HG03066 (cell line): ENCODE data around the gene LRIT2.

ENCODE experiments used
- ATAC-seq: cut with Tn5 transposase; IDR thresholded peaks from one replicate; pipeline ENCODE4 v1.9.1; 2021; ENCODE audit warnings: low read depth; ENCODE audit not compliant: unreplicated experiment

LRIT2 gene

GRCh38 chr10:84225427-84226173, at the start of gene LRIT2:
LRIT2 (minus strand) TSS chr10:84225544; CDS start chr10:84225520, 24 bp downstream.
- ATAC-seq: no peak

- ATAC-seq: no peak
Observed at GRCh38 chr10:84270708-84271107, 45.4 kb upstream of the LRIT2 start.

DNA sequence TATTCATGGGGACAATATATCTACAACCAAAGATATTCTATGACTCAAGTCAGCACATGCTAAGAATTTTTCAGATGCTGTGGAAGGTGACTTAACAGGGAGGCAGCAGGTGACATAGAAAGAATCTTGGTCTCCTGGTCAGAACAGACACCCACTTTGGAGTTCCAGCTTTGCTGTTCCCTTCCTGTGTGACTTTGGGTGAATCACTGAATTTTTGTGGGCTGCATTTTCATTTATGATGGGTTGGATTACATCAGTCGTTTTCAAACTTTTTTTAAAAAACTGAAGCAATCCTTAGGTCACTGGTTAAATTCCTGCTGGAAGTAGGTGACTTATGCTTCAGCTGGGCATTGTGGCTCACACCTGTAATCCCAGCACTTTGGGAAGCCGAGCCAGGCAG, 44.4 kb upstream of the LRIT2 start:
- ATAC-seq: no peak

DNA sequence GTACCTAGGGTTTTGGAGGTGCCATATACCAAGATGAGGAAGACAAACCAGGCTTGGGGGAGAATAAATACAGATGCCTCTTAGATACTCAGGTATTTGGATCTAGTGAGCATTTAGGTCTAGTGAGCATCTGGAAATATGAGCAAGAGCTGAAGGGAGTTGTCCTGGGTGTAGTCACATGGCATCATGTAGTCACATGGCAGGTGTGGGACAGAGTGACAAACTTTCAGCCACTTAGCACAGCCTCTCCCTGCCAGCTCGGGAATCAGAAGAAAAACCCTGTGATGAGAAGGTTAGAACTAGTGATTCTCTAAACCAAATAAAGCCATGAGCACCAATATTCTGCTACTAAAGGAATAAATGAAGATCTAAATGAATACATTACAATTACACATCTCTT, 43.8 kb upstream of the LRIT2 start:
- no peak for ATAC-seq

DNA sequence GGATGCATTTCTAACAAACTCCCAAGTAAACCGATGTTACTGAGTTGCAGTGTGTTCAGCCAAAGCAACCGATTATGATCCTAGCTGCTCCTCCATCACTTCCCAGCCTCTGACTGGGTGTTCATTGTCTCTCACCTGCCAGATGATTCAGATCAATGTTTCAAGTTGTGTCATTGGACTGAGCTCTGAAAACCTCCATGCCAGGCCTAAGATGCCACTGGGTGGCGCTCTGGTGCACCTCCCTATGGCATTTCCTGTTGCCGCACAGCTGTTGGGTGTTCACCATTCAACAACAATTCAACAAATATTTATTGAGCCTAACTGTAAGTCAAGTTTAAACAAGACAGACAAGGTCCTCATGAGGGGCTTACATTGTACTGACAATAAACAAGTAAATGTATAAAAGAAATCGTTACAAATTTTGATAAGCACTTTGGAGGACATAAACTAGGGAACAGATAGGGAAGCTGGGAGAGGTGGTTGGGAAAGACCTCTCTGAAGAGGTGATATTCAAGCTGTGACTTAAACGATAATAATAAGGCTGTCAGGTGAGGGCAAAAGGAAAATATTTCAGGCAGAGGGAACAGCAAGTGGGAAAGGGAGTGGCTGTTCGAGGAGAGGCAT, 42.3 kb upstream of the LRIT2 start:
- no peak for ATAC-seq

GRCh38 chr10:84265418-84265817, 40.1 kb upstream of the LRIT2 start:
- no peak for ATAC-seq

DNA sequence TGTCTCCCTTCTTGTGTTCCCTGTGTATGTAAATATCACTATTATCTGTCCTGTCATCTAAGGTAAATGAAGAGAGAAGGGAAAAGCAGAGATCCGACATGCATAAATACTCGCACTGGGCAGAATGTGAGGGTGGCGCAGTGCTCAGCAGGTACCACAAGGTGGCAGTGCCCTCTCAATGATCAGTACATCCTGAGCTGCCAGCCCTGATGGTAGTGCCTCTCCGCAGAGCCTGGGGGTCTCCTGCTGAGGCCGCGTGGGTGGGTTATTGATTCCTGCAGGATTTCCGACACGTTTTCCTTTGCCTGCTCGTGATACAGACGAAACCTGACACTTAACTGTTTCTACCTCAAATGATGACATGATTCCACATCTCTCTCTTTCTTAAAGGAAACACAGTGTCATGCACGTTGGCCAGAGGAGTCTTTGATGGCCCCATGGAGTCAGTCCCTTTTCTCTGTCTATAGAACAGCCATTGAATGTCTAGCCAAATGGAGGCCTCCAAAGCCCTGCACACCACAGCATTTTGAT, 39.3 kb upstream of the LRIT2 start:
- peak; percentile 91 for ATAC-seq

- no peak for ATAC-seq
Observed at GRCh38 chr10:84263716-84264115, 38.4 kb upstream of the LRIT2 start.

DNA sequence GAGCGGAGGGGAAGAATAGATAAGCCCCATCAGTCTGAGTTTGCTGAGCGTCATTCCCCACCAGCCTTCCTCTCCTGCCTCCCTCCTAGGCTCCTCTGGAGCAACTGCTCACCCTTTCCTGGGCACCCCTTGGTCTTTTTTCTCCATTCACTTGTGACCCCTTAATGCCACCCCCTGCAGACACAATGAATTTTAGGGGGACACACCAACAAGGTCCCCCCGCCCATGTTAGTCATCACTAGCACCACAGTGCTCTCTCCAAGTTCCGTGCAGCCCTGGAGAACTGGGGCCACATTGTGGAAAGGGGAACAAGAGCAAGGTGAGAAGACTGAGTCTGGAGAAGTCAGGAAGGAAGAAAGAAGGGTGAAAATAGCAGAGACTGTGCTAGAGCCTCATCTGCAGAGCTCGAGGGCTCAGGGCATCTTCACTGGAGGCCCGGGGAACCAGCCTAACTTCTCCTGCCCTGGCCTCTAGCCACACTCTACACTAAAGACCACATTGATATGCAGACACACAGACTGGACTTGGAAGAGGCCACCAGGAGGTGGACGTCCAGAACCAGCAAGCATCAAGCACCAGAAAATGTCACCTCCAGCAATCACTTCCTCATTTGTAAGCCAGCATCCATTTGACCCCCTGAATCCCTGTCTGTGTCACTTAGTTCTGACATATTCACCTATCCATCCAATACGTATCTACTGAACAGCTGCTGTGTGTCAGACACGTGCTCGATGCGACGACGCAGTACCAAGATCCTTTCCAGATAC, 37.0 kb upstream of the LRIT2 start:
- ATAC-seq: no peak

DNA sequence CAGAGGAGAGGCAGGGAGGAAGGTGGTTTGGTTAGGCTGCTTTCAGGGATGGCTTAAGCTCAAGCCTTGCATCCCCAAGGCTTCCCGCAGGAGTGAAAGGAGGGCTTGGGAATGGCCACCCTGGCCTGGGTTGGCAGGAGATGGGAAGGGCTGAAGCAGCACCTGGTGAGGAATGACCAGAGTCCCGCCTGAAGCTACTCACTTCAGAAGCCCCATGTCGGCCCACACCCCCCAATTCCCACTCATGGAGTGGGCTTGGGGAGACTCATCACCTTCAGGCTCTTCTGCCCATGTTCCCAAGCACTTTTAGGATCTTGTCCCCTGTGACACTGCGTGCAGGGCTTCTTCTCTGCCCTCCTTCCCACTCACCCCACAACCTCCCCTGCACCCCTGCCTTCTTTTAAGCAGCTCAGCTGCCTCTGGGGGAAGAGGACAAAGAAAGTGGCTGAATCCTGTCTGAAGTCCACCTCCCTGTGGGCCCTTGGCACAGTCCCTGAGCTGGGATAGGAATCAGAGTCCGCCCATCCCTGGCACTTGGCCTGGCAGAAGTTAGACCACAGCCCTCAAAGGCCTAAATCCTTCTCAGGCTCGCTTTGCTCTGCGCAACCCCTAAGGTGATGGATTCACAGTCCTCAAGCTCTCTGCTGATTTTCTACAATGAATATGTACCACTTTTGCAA, 36.0 kb upstream of the LRIT2 start:
- ATAC-seq: no peak

DNA sequence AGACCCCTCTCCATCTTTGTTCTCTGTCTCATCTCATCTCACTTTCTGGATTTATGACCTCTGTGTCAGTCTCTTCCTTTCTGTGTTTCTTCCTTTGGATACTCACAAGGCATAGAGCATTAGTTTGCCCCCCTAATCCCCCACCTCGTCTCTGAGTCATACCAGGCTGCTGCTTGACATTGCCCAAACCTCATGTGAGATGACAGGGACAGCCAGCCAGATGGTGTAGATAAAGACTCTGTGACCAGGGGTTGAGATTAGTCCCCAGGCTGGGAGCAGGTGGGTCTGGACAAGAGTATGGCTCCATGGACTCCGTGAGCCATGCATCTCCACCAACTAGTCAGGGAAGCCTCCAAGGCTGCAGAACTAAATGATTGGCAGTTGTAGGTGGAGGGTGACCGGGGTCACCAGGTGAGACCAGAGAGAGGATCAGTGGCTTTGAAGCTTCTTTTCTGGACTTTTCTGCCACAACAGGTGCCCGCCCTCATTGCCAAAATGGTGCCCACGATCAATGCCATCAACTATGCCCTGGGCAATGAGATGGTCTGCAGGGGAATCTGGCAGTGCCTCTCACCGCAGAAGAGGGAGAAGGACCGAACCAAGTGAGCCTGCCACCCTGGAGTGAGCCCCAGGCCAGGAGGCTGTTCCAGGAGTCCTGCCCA, 32.8 kb upstream of the LRIT2 start:
- no peak for ATAC-seq

DNA sequence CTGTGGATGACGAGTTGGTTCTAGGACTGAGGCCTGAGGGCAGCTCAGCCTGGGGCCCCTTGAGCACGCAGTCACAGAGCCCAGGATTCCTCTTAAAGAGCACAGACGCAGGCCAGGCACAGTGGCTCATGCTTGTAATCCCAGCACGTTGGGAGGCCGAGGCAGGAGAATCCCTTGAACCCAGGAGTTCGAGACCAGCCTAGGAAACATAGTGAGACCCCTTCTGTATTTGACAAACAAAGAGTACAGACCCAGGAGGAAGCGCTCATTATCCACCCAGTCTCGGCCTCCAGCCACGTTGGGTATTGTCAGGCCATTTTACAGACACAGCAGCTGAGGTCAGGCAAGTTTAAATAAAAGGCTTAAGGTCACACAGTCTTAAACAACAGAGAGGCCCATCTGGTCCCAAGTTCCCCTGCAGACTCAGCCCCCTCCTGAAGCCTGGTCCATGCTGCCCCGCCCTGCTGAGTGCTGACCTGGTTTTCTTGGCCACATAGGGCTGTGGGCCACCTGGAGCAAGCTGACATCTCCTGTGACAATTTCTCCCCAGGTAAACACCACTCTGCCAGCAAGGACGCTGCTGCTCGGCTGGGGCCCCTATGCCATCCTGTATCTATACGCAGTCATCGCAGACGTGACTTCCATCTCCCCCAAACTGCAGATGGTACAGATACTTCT, 32.1 kb upstream of the LRIT2 start:
- ATAC-seq: no peak

- ATAC-seq: no peak
Observed at GRCh38 chr10:84256510-84257342, 31.4 kb upstream of the LRIT2 start.

- no peak for ATAC-seq
Observed at GRCh38 chr10:84254552-84255478, 29.5 kb upstream of the LRIT2 start.

DNA sequence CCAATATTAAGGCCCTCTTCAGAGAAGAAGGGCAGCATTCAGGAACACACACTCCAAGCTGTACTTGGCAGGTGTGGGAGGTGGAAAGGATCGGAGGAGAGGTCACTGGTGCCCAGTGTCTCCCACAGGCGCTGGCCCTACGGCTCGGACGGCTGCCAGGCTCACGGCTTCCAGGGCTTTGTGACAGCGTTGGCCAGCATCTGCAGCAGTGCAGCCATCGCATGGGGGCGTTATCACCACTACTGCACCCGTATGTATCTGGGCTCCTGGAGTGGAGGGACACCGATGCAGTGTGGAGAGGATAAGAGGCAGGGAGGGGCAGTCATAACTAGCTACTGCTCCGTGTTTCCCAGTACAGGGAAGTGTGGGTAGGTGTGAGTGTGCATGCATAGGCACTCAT, 23.4 kb upstream of the LRIT2 start:
- no peak for ATAC-seq

DNA sequence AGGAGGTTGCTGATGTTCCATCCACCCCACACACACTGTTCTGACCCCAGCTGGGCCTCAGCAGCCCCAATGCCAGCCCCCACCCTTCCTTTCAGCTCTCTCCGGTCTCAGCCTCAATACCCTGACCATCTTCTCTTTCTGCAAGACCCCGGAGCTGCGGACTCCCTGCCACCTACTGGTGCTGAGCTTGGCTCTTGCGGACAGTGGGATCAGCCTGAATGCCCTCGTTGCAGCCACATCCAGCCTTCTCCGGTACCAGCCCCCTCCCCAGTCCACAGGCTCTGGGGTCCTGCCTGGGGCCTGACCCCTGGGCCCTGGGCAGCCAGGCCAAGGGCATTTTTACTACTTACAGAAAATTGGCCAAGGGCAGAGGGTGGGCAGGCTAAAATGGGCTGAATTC, 22.2 kb upstream of the LRIT2 start:
- no peak for ATAC-seq

DNA sequence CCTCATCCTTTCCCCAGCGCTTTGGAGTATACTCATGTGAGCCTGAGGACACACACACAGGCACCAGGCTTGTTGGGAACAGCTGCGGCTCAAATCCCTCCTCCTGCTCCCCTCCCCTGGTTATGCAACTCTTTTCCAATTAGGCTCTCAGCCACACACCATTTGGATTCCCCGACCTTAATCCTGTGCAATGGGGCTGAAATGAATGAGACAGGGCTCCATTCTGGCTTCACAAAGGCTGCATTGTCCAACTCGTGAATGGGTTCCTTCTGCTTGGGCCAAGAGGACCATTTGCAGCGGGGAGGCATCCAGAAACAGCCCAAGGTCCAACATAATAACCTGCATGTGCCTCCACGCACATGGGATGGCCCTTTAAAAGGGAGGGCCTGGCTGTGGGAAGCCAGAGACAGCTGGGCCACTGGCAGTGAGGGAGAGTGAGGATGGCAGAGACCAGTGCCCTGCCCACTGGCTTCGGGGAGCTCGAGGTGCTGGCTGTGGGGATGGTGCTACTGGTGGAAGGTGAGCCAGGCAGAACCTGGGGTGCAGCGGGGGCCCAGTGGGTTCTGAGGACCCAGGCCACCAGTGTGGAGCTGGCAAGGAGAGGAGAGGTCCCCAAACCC, 19.4 kb upstream of the LRIT2 start, which contains the start of gene RGR:
Gene RGR, plus strand, starts transcription at position 403 of the 620 bp plus-strand sequence. Its CDS starts 38 bp downstream, at position 441.
- ATAC-seq: no peak
